PFSK-1 (cell line): ENCODE data around the gene FBXO34.

Source experiments
- POLR2AphosphoS5 ChIP-seq: IDR thresholded peaks from 2 replicates; pipeline ENCODE4 v1.6.1; 2012; ENCODE audit warnings: low read depth, mild to moderate bottlenecking, control low read depth, low read length, moderate library complexity
- REST ChIP-seq, 2 experiments: IDR thresholded peaks; 2 replicates each; pipeline versions ENCODE4 v1.6.1 to v1.8.0; 2011 to 2012; ENCODE audit warnings: low read depth in 2 of 2, low read length in 2 of 2, control low read depth in 1 of 2, inconsistent platforms in 1 of 2, mild to moderate bottlenecking in 1 of 2, moderate library complexity in 1 of 2; ENCODE audit not compliant: insufficient read depth in 1 of 2
- SIN3A ChIP-seq: IDR thresholded peaks from 2 replicates; pipeline ENCODE4 v1.6.1; 2012; ENCODE audit warnings: mild to moderate bottlenecking, low read length, moderate library complexity, borderline replicate concordance; ENCODE audit not compliant: insufficient read depth
- TAF1 ChIP-seq: IDR thresholded peaks from 2 replicates; pipeline ENCODE4 v1.6.1; 2012; ENCODE audit warnings: low read length, control low read depth, borderline replicate concordance; ENCODE audit not compliant: insufficient read depth

GRCh38 chr14:55302367-55303124 is 31.3 kb downstream of the FBXO34 start:
- no peak for TF ChIP-seq REST (IDR thresholded peaks at IDR 0.05; ENCODE audit: insufficient read depth in 1 of 2, low read depth in 2 of 2, low read length in 2 of 2)
- no peak for TF ChIP-seq POLR2AphosphoS5
- TF ChIP-seq TAF1, result no peak
- no peak for TF ChIP-seq SIN3A
